HG03571 (cell line): Measurements from ENCODE around the gene SPTLC3.

Experiments used
- ATAC-seq: cut with Tn5 transposase; IDR thresholded peaks from one replicate; pipeline ENCODE4 v1.9.1; 2021; ENCODE audit not compliant: unreplicated experiment

The SPTLC3 gene

GRCh38 chr20:13174402-13174801 lies 165.6 kb downstream of the SPTLC3 start:
- peak; percentile 78 for ATAC-seq

- ATAC-seq: no peak
These were observed 172.5 kb downstream of the SPTLC3 start for GRCh38 chr20:13180986-13181889.

GRCh38 chr20:13183005-13183404 lies 174.2 kb downstream of the SPTLC3 start:
- ATAC-seq: no peak

- no peak for ATAC-seq
These were observed 177.4 kb downstream of the SPTLC3 start for GRCh38 chr20:13186043-13186774.

- ATAC-seq: no peak
These were observed 179.1 kb downstream of the SPTLC3 start for GRCh38 chr20:13187899-13188298.

GRCh38 chr20:13199279-13199678 lies 190.5 kb downstream of the SPTLC3 start:
- no peak for ATAC-seq

- no peak for ATAC-seq
These were observed 192.2 kb downstream of the SPTLC3 start for GRCh38 chr20:13200767-13201500.

GRCh38 chr20:13202565-13202964 lies 193.8 kb downstream of the SPTLC3 start:
- no peak for ATAC-seq

GRCh38 chr20:13205425-13205824 lies 196.7 kb downstream of the SPTLC3 start:
- no peak for ATAC-seq

GRCh38 chr20:13205848-13206434 lies 197.2 kb downstream of the SPTLC3 start:
- ATAC-seq: no peak

GRCh38 chr20:13207016-13207415 lies 198.2 kb downstream of the SPTLC3 start:
- no peak for ATAC-seq

- no peak for ATAC-seq
These were observed 203.3 kb downstream of the SPTLC3 start for GRCh38 chr20:13211956-13212618.

- no peak for ATAC-seq
These were observed 204.0 kb downstream of the SPTLC3 start for GRCh38 chr20:13212750-13213149.

GRCh38 chr20:13213335-13213734 lies 204.6 kb downstream of the SPTLC3 start:
- no peak for ATAC-seq

- ATAC-seq: no peak
These were observed 207.8 kb downstream of the SPTLC3 start for GRCh38 chr20:13216533-13216932.
